Measurements from ENCODE around the gene CTDSP1.

CTDSP1 gene

GRCh38 chr2:218400167-218400929, 680 bp downstream of the CTDSP1 start:
- DNase-seq: no peak

GRCh38 chr2:218400930-218401881, 1.5 kb downstream of the CTDSP1 start:
- DNase-seq: no peak

GRCh38 chr2:218401890-218402289, 2.2 kb downstream of the CTDSP1 start:
- no peak for DNase-seq

- DNase-seq: no peak
These were observed 2.8 kb downstream of the CTDSP1 start for GRCh38 chr2:218402491-218402901.

- no peak for DNase-seq
These were observed 3.3 kb downstream of the CTDSP1 start for GRCh38 chr2:218402911-218403411.

- no peak for DNase-seq
These were observed 4.1 kb downstream of the CTDSP1 start for GRCh38 chr2:218403810-218404209.

GRCh38 chr2:218404351-218405085, 4.8 kb downstream of the CTDSP1 start:
- DNase-seq: no peak

GRCh38 chr2:218405086-218405745, 5.5 kb downstream of the CTDSP1 start:
- DNase-seq: no peak

GRCh38 chr2:218405746-218406208, 6.1 kb downstream of the CTDSP1 start:
- DNase-seq: no peak

GRCh38 chr2:218406209-218406948, 6.7 kb downstream of the CTDSP1 start:
- DNase-seq: peak; percentile 67

- DNase-seq: no peak
These were observed 7.4 kb downstream of the CTDSP1 start for GRCh38 chr2:218406949-218407618.

GRCh38 chr2:218407717-218408116, 8.0 kb downstream of the CTDSP1 start:
- no peak for DNase-seq

GRCh38 chr2:218418321-218418716, 18.7 kb downstream of the CTDSP1 start:
- no peak for DNase-seq

- DNase-seq: no peak
These were observed 19.2 kb downstream of the CTDSP1 start, which contains the start of gene VIL1 for GRCh38 chr2:218418717-218419458. Gene VIL1, plus strand, starts transcription at chr2:218419123. Its CDS starts 4,656 bp downstream, at chr2:218423779.

GRCh38 chr2:218419630-218420216, 20.1 kb downstream of the CTDSP1 start:
- DNase-seq: no peak

- DNase-seq: no peak
These were observed 21.4 kb downstream of the CTDSP1 start for GRCh38 chr2:218421027-218421426.

GRCh38 chr2:218422403-218423086, 22.9 kb downstream of the CTDSP1 start:
- DNase-seq: no peak

GRCh38 chr2:218423584-218423983, 23.9 kb downstream of the CTDSP1 start:
- DNase-seq: no peak

- DNase-seq: no peak
These were observed 25.9 kb downstream of the CTDSP1 start for GRCh38 chr2:218425531-218425930.
